ENCODE measurements around the gene ZNF385C. TPM values are rescaled to one million over a fixed set of nuclear protein-coding genes. Genes with fewer than 3 reads are reported as not detected.
A peak's percentile ranks its signal among the peaks of the same experiment; 100 is the strongest.

ZNF385C gene
- total RNA-seq, 1 donor, result not detected

DNA sequence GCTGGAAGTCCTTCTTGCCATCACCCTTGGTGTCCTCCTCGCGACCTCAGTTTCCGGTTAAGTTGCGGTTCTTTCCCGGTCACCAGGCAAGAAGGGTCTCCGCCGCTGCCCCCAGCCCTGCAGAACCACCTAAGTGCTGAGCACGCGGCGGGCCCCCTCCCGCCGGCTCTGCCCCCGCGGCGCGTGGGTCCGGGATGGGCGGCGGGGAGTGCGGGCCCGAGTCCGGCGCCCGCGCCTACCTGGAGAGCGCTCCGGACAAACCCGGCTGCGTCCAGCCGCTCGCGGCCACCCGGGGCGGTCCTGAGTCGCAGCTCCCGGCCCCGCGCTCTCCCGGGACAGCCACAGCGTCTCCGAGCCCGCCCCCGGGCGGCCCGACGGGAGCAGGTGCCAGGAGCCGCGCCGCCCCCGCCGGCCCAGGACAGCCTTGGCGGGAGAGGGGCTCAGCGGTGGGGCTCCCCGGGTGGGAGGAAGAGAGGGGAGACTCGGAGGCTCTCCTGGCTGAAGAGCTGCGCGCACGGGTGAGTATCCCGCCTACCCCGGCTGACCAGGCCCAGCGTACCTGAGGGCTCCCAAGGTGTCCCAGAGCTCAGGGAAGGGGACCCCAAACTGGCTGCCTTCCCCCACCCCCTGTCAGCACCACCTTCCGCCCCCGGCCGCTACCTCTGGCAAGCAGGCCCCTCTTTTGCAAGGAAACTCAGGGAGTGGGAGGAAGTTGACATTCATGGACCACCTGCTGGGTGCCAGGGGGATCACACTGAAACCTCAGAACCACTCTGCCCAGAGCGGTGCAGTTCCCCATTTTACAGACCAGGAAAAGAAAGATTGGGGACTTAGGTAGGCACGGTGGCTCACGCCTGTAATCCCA, 25.7 kb downstream of the ZNF385C start:
- TF ChIP-seq, protein P1, sequence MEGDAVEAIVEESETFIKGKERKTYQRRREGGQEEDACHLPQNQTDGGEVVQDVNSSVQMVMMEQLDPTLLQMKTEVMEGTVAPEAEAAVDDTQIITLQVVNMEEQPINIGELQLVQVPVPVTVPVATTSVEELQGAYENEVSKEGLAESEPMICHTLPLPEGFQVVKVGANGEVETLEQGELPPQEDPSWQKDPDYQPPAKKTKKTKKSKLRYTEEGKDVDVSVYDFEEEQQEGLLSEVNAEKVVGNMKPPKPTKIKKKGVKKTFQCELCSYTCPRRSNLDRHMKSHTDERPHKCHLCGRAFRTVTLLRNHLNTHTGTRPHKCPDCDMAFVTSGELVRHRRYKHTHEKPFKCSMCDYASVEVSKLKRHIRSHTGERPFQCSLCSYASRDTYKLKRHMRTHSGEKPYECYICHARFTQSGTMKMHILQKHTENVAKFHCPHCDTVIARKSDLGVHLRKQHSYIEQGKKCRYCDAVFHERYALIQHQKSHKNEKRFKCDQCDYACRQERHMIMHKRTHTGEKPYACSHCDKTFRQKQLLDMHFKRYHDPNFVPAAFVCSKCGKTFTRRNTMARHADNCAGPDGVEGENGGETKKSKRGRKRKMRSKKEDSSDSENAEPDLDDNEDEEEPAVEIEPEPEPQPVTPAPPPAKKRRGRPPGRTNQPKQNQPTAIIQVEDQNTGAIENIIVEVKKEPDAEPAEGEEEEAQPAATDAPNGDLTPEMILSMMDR (IDR thresholded peaks at IDR 0.05; ENCODE audit: insufficient read depth, low read depth, low read length), result no peak
- DNase-seq (ENCODE audit: low read depth), result no peak
- no peak overlapping the region for H3K4me3 ChIP-seq (ENCODE audit: low read depth, low read length)

DNA sequence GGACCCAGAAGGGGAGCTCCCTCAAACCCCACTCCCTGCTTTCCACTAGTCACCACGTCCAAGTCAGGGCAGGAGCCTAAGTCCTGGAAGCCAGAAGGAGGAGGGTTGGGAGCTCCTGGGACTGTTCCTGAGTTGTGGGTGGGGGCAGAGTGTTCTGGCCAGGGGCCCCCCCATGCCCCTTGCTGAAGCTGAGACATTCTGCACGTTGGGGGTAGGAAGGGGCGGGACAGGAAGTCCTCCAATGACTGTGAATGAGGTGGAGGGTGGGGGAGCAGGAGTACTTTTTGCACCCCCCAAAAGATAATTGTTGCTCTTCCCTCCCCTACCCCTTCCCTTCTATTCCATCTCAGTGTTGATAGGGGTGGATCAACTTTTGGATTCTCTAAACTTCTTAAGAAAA, 26.5 kb downstream of the ZNF385C start:
- H3K4me3 ChIP-seq (ENCODE audit: low read depth, low read length), result no peak overlapping the region
- TF ChIP-seq, protein P1 (IDR thresholded peaks at IDR 0.05; ENCODE audit: insufficient read depth, low read depth, low read length), result no peak
- no peak for DNase-seq (ENCODE audit: low read depth)

DNA sequence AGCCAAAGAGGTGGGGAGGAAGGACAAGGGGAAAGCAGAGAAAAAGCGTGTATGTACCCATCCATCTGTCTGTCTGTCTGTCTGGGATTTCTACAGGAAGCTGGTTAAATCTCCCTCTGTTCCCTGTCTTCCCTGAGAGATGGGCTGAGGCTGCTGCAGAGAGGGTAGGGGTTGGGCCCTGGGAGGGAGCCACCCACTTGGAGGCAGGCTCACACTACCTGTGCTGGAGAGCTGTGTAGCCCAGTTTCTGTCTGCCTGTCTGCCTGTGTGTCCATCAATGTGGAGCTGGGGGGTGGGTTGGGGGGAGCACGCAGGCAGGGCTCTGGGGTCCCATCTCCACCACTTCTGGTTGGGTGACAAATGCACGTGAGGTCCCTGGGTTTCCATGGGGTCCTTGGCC, 29.3 kb downstream of the ZNF385C start:
- no peak for DNase-seq (ENCODE audit: low read depth)
- TF ChIP-seq, protein P1 (IDR thresholded peaks at IDR 0.05; ENCODE audit: insufficient read depth, low read depth, low read length), result no peak
- H3K4me3 ChIP-seq (ENCODE audit: low read depth, low read length), result no peak overlapping the region

DNA sequence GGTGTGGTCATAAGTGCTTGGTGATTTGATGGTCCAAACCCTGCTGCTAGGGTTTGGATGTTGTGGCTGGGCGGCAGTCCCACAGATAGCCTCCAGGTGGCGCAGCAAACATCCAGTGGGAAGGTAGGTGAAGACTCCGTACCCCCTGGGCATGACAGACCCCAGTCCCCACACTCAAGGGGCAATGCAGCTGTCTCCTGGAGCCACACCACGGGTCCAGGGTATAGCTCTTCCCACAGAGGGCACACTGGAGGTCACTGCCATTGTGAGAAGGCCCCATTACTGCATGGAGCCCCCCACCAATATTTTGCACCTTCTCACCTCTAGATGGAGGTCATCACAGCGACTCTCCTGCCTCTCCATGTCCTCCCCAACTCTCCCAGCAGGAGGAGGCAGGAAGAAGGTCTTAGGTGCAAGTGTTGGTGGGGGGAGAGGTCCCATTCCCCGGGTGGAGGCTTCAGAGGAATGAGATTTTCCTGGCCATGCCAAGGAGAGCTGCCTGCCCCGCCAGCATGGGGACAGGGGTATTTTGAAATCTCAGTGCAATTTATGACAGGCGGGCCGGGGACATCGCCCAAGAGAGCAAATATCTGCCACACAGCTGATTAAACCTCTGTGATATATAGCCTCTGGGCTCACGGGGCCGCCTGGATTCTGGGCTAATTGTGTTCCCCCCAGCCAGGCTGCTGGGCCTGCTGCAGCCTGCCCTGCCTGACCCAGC, 30.7 kb downstream of the ZNF385C start:
- peak; percentile 49 for DNase-seq (ENCODE audit: low read depth)
- no peak overlapping the region for H3K4me3 ChIP-seq (ENCODE audit: low read depth, low read length)
- TF ChIP-seq, protein P1 (IDR thresholded peaks at IDR 0.05; ENCODE audit: insufficient read depth, low read depth, low read length), result peak; percentile 89

DNA sequence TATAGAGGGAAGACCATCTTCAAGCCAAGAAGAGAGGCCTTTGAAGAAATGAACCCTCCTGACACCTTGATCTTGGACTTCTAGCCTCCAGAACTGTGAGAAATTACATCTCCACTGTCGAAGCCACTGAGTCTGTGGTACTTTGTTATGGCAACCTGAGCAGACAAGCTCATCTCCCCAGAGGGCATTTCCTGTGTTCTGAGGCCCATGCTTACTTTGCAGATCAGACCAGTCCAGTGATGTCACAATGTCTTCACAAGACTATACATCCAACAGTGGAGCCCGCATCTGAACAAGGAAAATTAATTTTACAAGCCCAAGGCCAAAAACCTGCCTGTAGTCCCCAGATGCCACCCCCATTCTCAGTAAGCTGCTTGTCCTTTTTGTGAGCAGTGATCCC, 33.1 kb downstream of the ZNF385C start:
- DNase-seq (ENCODE audit: low read depth), result no peak
- TF ChIP-seq, protein P1 (IDR thresholded peaks at IDR 0.05; ENCODE audit: insufficient read depth, low read depth, low read length), result no peak

DNA sequence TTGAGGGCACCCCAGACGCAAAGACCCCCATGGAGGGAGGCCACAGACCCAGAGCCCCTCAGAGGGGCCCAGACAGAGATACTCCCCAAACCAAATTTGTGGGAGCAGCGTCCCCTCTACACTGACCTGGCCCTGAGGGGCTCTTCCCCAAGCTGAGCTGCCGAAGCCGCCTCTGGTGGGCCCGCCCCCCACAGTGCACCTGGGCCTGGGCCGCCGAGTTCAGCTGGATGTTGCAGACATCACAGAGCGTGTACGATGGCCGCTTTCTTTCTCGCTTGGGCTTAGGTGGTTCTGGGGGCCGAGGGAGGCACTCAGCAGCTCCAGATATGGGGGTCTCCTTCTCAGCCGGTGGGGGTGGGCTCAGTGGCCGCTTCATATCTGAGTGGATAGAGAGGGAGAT, 35.6 kb downstream of the ZNF385C start:
- no peak overlapping the region for H3K4me3 ChIP-seq (ENCODE audit: low read depth, low read length)
- no peak for DNase-seq (ENCODE audit: low read depth)
- TF ChIP-seq, protein P1 (IDR thresholded peaks at IDR 0.05; ENCODE audit: insufficient read depth, low read depth, low read length), result no peak

More for the DNA sequence above, 33.1 kb downstream of the ZNF385C start:
- H3K4me3 ChIP-seq (ENCODE audit: low read depth, low read length), result no peak overlapping the region

Measured in fibroblast of villous mesenchyme (primary cell).